ENCODE results near the gene C22orf31.
A peak's percentile ranks its signal among the peaks of the same experiment; 100 is the strongest.
"Not testable (repeated sequence)": the region's sequence is repeated elsewhere in the genome, so short reads cannot be mapped to it uniquely, and the experiment has no call there.

The C22orf31 gene

GRCh38 chr22:29055192-29055830 is 6.3 kb downstream of the C22orf31 start:
- no peak for DNase-seq (ENCODE audit: low spot score)

- no peak for DNase-seq (ENCODE audit: low spot score)
Observed at GRCh38 chr22:29054251-29054767, 7.3 kb downstream of the C22orf31 start.

- DNase-seq (ENCODE audit: low spot score) = no peak
Observed at GRCh38 chr22:29053048-29053702, 8.5 kb downstream of the C22orf31 start.

- no peak for DNase-seq (ENCODE audit: low spot score)
Observed at GRCh38 chr22:29050457-29050856, 11.2 kb downstream of the C22orf31 start.

- DNase-seq (ENCODE audit: low spot score) = no peak
Observed at GRCh38 chr22:29049655-29050263, 11.9 kb downstream of the C22orf31 start.

GRCh38 chr22:29048822-29049654 is 12.6 kb downstream of the C22orf31 start:
- DNase-seq (ENCODE audit: low spot score) = no peak

- DNase-seq (ENCODE audit: low spot score) = peak; percentile 76
Observed at GRCh38 chr22:29044657-29045176, 16.9 kb downstream of the C22orf31 start.

- peak; percentile 52 for DNase-seq (ENCODE audit: low spot score)
Observed at GRCh38 chr22:29043906-29044575, 17.6 kb downstream of the C22orf31 start.

- DNase-seq (ENCODE audit: low spot score) = peak; percentile 22
Observed at GRCh38 chr22:29041408-29041807, 20.2 kb downstream of the C22orf31 start.

- peak; percentile 75 for DNase-seq (ENCODE audit: low spot score)
Observed at GRCh38 chr22:29040385-29041275, 21.0 kb downstream of the C22orf31 start.

GRCh38 chr22:29039684-29040083 is 21.9 kb downstream of the C22orf31 start:
- DNase-seq (ENCODE audit: low spot score) = not testable (repeated sequence)

- no peak for DNase-seq (ENCODE audit: low spot score)
Observed at GRCh38 chr22:29039148-29039547, 22.5 kb downstream of the C22orf31 start.

- DNase-seq (ENCODE audit: low spot score) = no peak
Observed at GRCh38 chr22:29037340-29037932, 24.2 kb downstream of the C22orf31 start.

GRCh38 chr22:29032584-29032983 is 29.0 kb downstream of the C22orf31 start:
- DNase-seq (ENCODE audit: low spot score) = no peak

GRCh38 chr22:29032014-29032475 is 29.6 kb downstream of the C22orf31 start:
- DNase-seq (ENCODE audit: low spot score) = no peak

GRCh38 chr22:29031227-29032011 is 30.2 kb downstream of the C22orf31 start:
- peak; percentile 91 for DNase-seq (ENCODE audit: low spot score)

- peak; percentile 83 for DNase-seq (ENCODE audit: low spot score)
Observed at GRCh38 chr22:29030618-29031226, 30.9 kb downstream of the C22orf31 start.

GRCh38 chr22:29030016-29030617 is 31.5 kb downstream of the C22orf31 start:
- DNase-seq (ENCODE audit: low spot score) = no peak
